ENCODE results near the gene USP49.

Gene USP49

GRCh38 chr6:41826343-41827022 lies 68.7 kb downstream of the USP49 start:
- H4K20me1 ChIP-seq (ENCODE audit: insufficient read depth, low read length) = no peaks in the 10 kb centered on the region
- H3K4me3 ChIP-seq (ENCODE audit: low read length) = no peak overlapping the region
- TF ChIP-seq EZH2phosphoT487 (IDR thresholded peaks at IDR 0.05; ENCODE audit: low read depth) (no peak), CTCF (IDR thresholded peaks at IDR 0.05; ENCODE audit: low read depth, low read length) (no peak)
- no peaks in the 10 kb centered on the region for H3K79me2 ChIP-seq (ENCODE audit: low read length)
- H3K9ac ChIP-seq (ENCODE audit: low read length) = no peak overlapping the region
- no peak overlapping the region for H3K4me2 ChIP-seq (ENCODE audit: low read length)
- H3K27ac ChIP-seq (ENCODE audit: low read length) = no peak overlapping the region
- no peaks in the 10 kb centered on the region for H3K4me1 ChIP-seq (ENCODE audit: low read length)
- H3K27me3 ChIP-seq (ENCODE audit: low read depth, low read length) = no peaks in the 10 kb centered on the region
- H3K36me3 ChIP-seq (replicated peaks; ENCODE audit: low read depth, low read length) = no peaks in the 10 kb centered on the region
- H2AFZ ChIP-seq (ENCODE audit: low read depth, low read length) = no peak overlapping the region
- H3K9me3 ChIP-seq (ENCODE audit: insufficient read depth, low read length) = no peaks in the 10 kb centered on the region

- H3K79me2 ChIP-seq (ENCODE audit: low read length) = no peaks in the 10 kb centered on the region
- H3K27me3 ChIP-seq (ENCODE audit: low read depth, low read length) = no peaks in the 10 kb centered on the region
- no peak overlapping the region for H2AFZ ChIP-seq (ENCODE audit: low read depth, low read length)
- TF ChIP-seq CTCF (IDR thresholded peaks at IDR 0.05; ENCODE audit: low read depth, low read length) = no peak
- no peak for TF ChIP-seq EZH2phosphoT487 (IDR thresholded peaks at IDR 0.05; ENCODE audit: low read depth)
- no peaks in the 10 kb centered on the region for H3K4me1 ChIP-seq (ENCODE audit: low read length)
- H3K9ac ChIP-seq (ENCODE audit: low read length) = no peak overlapping the region
- no peaks in the 10 kb centered on the region for H4K20me1 ChIP-seq (ENCODE audit: insufficient read depth, low read length)
- H3K27ac ChIP-seq (ENCODE audit: low read length) = no peak overlapping the region
- no peak overlapping the region for H3K4me3 ChIP-seq (ENCODE audit: low read length)
- no peak overlapping the region for H3K4me2 ChIP-seq (ENCODE audit: low read length)
- no peaks in the 10 kb centered on the region for H3K36me3 ChIP-seq (replicated peaks; ENCODE audit: low read depth, low read length)
- no peaks in the 10 kb centered on the region for H3K9me3 ChIP-seq (ENCODE audit: insufficient read depth, low read length)
Observed at GRCh38 chr6:41824571-41825569, 70.3 kb downstream of the USP49 start.

GRCh38 chr6:41823178-41823577 lies 72.0 kb downstream of the USP49 start:
- Histone ChIP-seq H3K4me2 (ENCODE audit: low read length) (no peak overlapping the region), H3K9me3 (ENCODE audit: insufficient read depth, low read length) (no peaks in the 10 kb centered on the region), H4K20me1 (ENCODE audit: insufficient read depth, low read length) (no peaks in the 10 kb centered on the region), H3K27ac (ENCODE audit: low read length) (no peak overlapping the region), H2AFZ (ENCODE audit: low read depth, low read length) (no peak overlapping the region), H3K4me1 (ENCODE audit: low read length) (no peaks in the 10 kb centered on the region), H3K36me3 (replicated peaks; ENCODE audit: low read depth, low read length) (no peaks in the 10 kb centered on the region), H3K4me3 (ENCODE audit: low read length) (no peak overlapping the region), H3K9ac (ENCODE audit: low read length) (no peak overlapping the region), H3K79me2 (ENCODE audit: low read length) (no peaks in the 10 kb centered on the region), H3K27me3 (ENCODE audit: low read depth, low read length) (no peaks in the 10 kb centered on the region)
- TF ChIP-seq CTCF (IDR thresholded peaks at IDR 0.05; ENCODE audit: low read depth, low read length) (no peak), EZH2phosphoT487 (IDR thresholded peaks at IDR 0.05; ENCODE audit: low read depth) (no peak)

- Histone ChIP-seq H3K79me2 (ENCODE audit: low read length) (no peaks in the 10 kb centered on the region), H4K20me1 (ENCODE audit: insufficient read depth, low read length) (no peaks in the 10 kb centered on the region), H3K27ac (ENCODE audit: low read length) (no peak overlapping the region), H3K27me3 (ENCODE audit: low read depth, low read length) (no peaks in the 10 kb centered on the region), H3K9me3 (ENCODE audit: insufficient read depth, low read length) (no peaks in the 10 kb centered on the region), H3K9ac (ENCODE audit: low read length) (no peak overlapping the region), H3K4me2 (ENCODE audit: low read length) (no peak overlapping the region), H2AFZ (ENCODE audit: low read depth, low read length) (no peak overlapping the region), H3K4me3 (ENCODE audit: low read length) (no peak overlapping the region), H3K36me3 (replicated peaks; ENCODE audit: low read depth, low read length) (no peaks in the 10 kb centered on the region), H3K4me1 (ENCODE audit: low read length) (no peaks in the 10 kb centered on the region)
- TF ChIP-seq EZH2phosphoT487 (IDR thresholded peaks at IDR 0.05; ENCODE audit: low read depth) = no peak
- no peak for TF ChIP-seq CTCF (IDR thresholded peaks at IDR 0.05; ENCODE audit: low read depth, low read length)
Observed at GRCh38 chr6:41822021-41822420, 73.2 kb downstream of the USP49 start.
